GM12891 (cell line): ENCODE results near the gene TRIM3.

Experiments used
- POLR2A ChIP-seq: IDR thresholded peaks from 2 replicates; pipeline ENCODE4 v1.6.1; 2011; ENCODE audit warnings: low read depth, low read length, control low read depth
- POLR2AphosphoS5 ChIP-seq: IDR thresholded peaks from 2 replicates; pipeline ENCODE4 v1.6.1; 2011; ENCODE audit warnings: low read depth, low read length, control low read depth
- POU2F2 ChIP-seq: IDR thresholded peaks from 2 replicates; pipeline ENCODE4 v1.6.1; 2011; ENCODE audit warnings: low read depth, mild to moderate bottlenecking, control low read depth, low read length, moderate library complexity
- SPI1 ChIP-seq: IDR thresholded peaks from 2 replicates; pipeline ENCODE4 v1.6.1; 2011; ENCODE audit warnings: low read depth, low read length, control low read depth
- TAF1 ChIP-seq: IDR thresholded peaks from 2 replicates; pipeline ENCODE4 v1.6.1; 2011; ENCODE audit warnings: low read depth, low read length, control low read depth

GRCh38 chr11:6420677-6421076, 53.1 kb downstream of the TRIM3 start:
- TF ChIP-seq POLR2AphosphoS5 (no peak), POLR2A (no peak), TAF1 (no peak), SPI1 (no peak), POU2F2 (no peak)
